Retinal pigment epithelial cell (primary cell): ENCODE measurements around the gene ADGB.
A peak's percentile ranks its signal among the peaks of the same experiment; 100 is the strongest.

Source experiments
- DNase-seq: peaks from one replicate; pipeline ENCODE4 v3.0.0-alpha.2; 2010; ENCODE audit warnings: low read depth
- H3K4me3 ChIP-seq: 2 replicates; pipeline ENCODE4 v1.5.1; 2011; ENCODE audit warnings: mild to moderate bottlenecking, low read length, control low read depth, moderate library complexity
- TF ChIP-seq, protein P1 (sequence below): conservative IDR thresholded peaks from 2 replicates; pipeline ENCODE4 v1.5.1; 2011; ENCODE audit warnings: low read depth, low read length, control low read depth, inconsistent platforms

The ADGB gene

DNA sequence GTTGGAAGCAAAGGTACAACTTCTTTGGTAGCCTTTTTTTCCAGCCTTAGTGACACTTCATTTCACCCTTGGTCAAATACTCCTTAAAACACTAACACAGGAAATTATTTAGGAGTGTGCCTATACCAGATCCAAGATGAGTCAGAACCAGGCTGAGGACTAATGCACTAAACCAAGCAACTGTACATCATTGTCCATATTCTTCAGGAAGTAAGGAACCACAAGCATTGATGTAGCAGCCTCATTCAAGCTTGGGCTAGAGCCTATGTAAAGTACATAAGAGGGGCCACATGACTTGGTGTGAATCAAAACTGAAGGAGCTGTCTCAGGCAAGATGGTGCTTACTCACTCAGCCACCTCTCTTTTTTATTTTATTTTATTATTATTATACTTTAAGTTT, 20.7 kb upstream of the ADGB start:
- DNase-seq, result no peak
- no peak overlapping the region for H3K4me3 ChIP-seq
- TF ChIP-seq, protein P1, sequence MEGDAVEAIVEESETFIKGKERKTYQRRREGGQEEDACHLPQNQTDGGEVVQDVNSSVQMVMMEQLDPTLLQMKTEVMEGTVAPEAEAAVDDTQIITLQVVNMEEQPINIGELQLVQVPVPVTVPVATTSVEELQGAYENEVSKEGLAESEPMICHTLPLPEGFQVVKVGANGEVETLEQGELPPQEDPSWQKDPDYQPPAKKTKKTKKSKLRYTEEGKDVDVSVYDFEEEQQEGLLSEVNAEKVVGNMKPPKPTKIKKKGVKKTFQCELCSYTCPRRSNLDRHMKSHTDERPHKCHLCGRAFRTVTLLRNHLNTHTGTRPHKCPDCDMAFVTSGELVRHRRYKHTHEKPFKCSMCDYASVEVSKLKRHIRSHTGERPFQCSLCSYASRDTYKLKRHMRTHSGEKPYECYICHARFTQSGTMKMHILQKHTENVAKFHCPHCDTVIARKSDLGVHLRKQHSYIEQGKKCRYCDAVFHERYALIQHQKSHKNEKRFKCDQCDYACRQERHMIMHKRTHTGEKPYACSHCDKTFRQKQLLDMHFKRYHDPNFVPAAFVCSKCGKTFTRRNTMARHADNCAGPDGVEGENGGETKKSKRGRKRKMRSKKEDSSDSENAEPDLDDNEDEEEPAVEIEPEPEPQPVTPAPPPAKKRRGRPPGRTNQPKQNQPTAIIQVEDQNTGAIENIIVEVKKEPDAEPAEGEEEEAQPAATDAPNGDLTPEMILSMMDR, result no peak

DNA sequence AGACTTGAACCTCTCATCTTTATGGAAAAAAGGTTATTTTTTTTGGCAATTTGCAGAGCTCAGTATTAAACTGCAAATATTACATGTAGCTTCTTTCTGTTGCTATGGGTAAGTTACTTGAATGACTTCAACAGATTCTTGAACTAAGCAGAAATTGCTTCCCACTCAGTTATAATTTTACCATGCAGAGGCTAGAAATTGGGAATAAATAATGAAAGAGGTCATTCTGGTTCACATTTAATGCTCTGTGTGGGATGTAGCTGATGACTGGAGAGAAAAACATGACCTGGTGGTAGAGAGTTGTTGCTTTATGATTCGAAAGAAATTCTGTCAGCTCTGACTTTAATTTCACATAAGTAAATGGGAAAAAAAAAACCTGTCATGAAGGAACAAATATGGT, 16.8 kb upstream of the ADGB start:
- no peak for DNase-seq
- no peak overlapping the region for H3K4me3 ChIP-seq
- TF ChIP-seq, protein P1, result no peak

DNA sequence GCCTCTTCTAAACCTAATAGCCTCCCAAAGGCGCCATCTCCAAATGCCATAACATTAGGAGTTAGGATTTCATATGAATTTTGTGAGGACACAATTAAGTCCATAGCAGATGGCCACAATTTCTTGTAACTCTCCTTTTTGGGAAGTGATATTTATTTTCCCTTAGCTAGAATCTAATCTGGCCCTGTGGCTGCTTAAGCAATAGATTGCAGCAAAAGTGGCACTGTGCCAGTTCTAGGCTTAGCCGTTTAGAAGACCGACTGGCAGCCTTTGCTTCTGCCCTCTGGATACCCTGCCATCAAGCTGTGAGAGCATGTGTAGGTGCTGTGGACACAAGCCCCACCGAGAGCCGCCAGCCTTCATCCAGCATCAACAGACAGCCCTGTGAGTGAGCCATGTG, 15.9 kb upstream of the ADGB start:
- no peak overlapping the region for H3K4me3 ChIP-seq
- peak; percentile 56 for DNase-seq
- TF ChIP-seq, protein P1, result no peak

DNA sequence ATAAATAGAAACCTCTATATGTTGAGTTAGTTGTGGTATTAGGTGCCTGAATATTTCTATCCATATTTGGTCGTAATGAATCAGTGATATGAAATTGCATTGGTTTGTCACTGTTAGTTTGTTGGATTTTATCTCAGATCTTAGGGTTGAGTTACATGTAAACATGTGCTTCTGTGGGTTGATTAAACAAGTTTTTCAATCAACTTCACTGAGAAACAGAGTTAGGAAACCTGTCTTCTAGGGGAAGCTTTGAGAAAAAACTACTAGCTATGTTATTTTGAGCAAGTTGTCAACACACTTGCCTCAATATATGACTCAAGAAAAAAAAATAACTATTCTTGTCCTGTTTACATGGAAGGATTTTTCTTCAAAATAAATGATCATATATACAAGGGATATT, 14.8 kb upstream of the ADGB start:
- no peak overlapping the region for H3K4me3 ChIP-seq
- TF ChIP-seq, protein P1, result no peak
- DNase-seq, result no peak

DNA sequence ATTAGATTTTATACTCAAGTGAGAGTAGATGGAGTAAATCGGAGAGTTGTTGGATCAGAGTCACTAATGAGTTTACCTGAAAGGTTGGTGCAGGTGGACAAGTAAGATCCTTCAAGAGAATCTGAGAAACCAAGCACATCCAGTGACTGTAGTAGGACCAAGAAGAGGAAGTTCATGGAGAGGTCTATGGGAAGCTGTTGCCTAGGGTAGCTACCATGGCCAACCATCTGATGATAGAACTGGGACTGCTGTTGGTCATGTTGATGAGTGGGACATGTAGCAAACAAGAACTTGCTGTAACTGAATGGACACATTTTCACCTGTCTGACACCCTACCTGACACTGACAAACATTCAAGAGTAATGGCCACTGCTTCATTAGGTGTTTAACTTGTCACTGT, 11.3 kb upstream of the ADGB start:
- TF ChIP-seq, protein P1, result no peak
- no peak for DNase-seq
- H3K4me3 ChIP-seq, result no peak overlapping the region

DNA sequence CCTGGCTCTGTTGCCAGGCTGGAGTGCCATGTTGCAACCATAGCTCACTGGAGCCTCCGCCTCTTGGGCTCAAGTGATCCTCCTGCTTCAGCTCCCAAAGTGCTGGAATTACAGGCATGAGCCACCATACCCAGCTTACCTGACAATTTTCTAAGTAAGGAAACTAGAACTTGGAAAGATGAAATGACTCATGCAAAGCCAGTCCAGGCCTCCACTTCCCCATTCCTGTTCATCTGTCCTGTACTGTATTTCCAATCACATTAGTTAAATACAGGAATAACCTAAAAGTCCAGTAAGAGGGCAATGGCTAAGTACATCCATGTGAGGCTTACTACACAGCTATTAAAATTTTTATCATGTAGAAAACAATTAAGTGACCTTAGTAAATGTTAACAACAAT, 8.3 kb upstream of the ADGB start:
- TF ChIP-seq, protein P1, result no peak
- no peak for DNase-seq
- no peak overlapping the region for H3K4me3 ChIP-seq

DNA sequence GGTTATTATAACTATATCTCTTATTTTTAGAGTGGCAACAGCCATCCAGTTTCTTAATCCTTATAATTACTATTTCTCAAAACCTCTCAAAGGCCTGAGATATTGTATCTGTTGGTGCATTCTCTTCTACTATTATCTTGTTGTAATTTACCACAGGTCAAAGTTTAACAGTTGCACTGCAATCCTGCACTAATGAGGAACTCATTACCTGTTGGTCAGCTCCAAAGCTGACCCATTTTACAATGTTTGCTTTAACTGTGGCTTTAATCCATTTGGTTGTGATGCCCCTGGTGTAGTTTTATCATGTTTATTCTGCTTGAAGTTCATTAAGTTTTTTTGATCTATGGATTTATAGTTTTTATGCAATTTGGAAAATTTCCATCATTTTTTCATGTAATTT, 6.3 kb upstream of the ADGB start:
- TF ChIP-seq, protein P1, result no peak
- H3K4me3 ChIP-seq, result no peak overlapping the region

More for the DNA sequence above, 6.3 kb upstream of the ADGB start:
- no peak for DNase-seq
